ENCODE measurements around the gene TMEM191C.

TMEM191C gene

DNA sequence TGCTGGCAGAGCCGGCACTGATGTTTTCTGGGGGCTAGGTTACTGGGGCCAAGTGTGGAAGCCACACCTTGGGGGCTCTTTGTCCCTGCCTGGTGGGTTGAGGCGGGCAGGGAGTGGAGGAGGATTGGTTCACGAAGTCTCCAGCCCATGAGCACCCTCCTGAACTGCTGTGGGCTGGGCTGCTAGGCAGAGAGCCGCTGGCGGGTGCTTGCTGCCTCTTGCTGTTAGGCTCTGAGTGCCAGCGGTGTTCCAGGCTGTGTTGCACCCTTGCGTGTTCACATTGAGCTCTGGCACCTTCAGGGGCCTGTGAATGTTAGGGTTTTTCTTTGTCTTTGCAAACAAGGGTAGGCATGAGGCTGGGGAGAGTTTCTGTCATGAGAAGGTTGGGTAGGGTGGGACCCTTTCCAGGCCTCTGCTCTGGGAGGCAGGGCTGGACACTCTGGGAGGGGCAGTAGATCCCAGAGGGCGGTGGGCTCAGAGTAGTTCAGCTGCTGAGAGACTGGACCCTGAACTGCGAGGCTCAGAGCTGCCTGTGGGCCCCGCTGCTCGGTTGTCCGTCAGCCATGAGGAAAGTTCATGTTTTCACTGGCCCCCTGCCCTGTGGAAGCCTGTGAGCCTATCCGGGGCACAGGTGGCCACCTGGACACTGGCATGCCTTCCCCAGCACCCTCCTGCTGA is 24.0 kb upstream of the TMEM191C start:
- no peak overlapping the region for H3K4me3 ChIP-seq (ENCODE audit: low read depth, low read length)
- in situ Hi-C loops (cut with HindIII; ENCODE audit: low sequenced_read_pairs), result no loop called here
- TF ChIP-seq CTCF (IDR thresholded peaks at IDR 0.05; ENCODE audit: low read depth, low read length, missing control alignments), result no peak
- DNase-seq (ENCODE audit: low read depth), result no peak

- in situ Hi-C loops (cut with HindIII; ENCODE audit: low sequenced_read_pairs), result no loop called here
- no peak for TF ChIP-seq CTCF (IDR thresholded peaks at IDR 0.05; ENCODE audit: low read depth, low read length, missing control alignments)
- no peak overlapping the region for H3K4me3 ChIP-seq (ENCODE audit: low read depth, low read length)
- DNase-seq (ENCODE audit: low read depth), result no peak
Measured at GRCh38 chr22:21443735-21444421, 23.3 kb upstream of the TMEM191C start.

GRCh38 chr22:21444701-21445436 is 22.3 kb upstream of the TMEM191C start:
- in situ Hi-C loops (cut with HindIII; ENCODE audit: low sequenced_read_pairs), result no loop called here
- no peak for DNase-seq (ENCODE audit: low read depth)
- TF ChIP-seq CTCF (IDR thresholded peaks at IDR 0.05; ENCODE audit: low read depth, low read length, missing control alignments), result no peak

GRCh38 chr22:21445437-21446127 is 21.6 kb upstream of the TMEM191C start:
- H3K4me3 ChIP-seq (ENCODE audit: low read depth, low read length), result no peak overlapping the region
- TF ChIP-seq CTCF (IDR thresholded peaks at IDR 0.05; ENCODE audit: low read depth, low read length, missing control alignments), result no peak
- DNase-seq (ENCODE audit: low read depth), result no peak
- in situ Hi-C loops (cut with HindIII; ENCODE audit: low sequenced_read_pairs), result no loop called here

More at GRCh38 chr22:21444701-21445436, 22.3 kb upstream of the TMEM191C start:
- H3K4me3 ChIP-seq (ENCODE audit: low read depth, low read length), result no peak overlapping the region

DNA sequence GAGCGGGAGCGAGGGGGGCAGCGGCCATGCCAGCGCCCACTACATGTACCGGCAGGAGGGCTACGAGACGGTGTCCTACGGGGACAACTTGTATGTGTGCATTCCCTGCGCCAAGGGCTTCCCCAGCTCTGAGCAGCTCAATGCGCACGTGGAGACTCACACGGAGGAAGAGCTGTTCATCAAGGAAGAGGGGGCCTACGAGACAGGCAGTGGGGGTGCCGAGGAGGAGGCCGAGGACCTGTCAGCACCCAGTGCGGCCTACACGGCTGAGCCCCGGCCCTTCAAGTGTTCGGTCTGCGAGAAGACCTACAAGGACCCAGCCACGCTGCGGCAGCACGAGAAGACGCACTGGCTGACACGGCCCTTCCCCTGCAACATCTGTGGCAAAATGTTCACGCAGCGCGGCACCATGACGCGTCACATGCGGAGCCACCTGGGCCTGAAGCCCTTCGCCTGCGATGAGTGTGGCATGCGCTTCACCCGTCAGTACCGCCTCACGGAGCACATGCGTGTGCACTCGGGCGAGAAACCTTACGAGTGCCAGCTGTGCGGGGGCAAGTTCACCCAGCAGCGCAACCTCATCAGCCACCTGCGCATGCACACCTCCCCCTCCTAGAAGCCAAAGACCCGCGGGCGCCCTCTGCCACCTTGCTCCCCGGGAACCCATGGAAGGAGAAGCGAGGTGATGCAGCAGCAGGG is 20.9 kb upstream of the TMEM191C start:
- in situ Hi-C loops (cut with HindIII; ENCODE audit: low sequenced_read_pairs), result no loop called here
- no peak for TF ChIP-seq CTCF (IDR thresholded peaks at IDR 0.05; ENCODE audit: low read depth, low read length, missing control alignments)

More for the DNA sequence above, 20.9 kb upstream of the TMEM191C start:
- DNase-seq (ENCODE audit: low read depth), result no peak
- no peak overlapping the region for H3K4me3 ChIP-seq (ENCODE audit: low read depth, low read length)
